H9 (cell line): ENCODE data around the gene C20orf173. TPM values are rescaled to one million over a fixed set of nuclear protein-coding genes. Genes with fewer than 3 reads are reported as not detected.

Experiments used
- DNase-seq: peaks from one replicate; pipeline ENCODE4 v3.0.0-alpha.2; 2017
- H2AFZ ChIP-seq: one replicate; pipeline ENCODE4 v1.6.1; 2013; ENCODE audit warnings: mild to moderate bottlenecking, low read length, control low read depth, moderate library complexity
- H2AK5ac ChIP-seq: 2 replicates; pipeline ENCODE4 v1.6.1; 2013; ENCODE audit warnings: low read length, control low read depth, mixed read lengths; ENCODE audit not compliant: insufficient read length
- H2BK120ac ChIP-seq: one replicate; pipeline ENCODE4 v1.6.1; 2013; ENCODE audit warnings: low read depth, mild to moderate bottlenecking, low read length, control low read depth, inconsistent platforms; ENCODE audit not compliant: poor library complexity, severe bottlenecking
- H2BK12ac ChIP-seq: 2 replicates; pipeline ENCODE4 v1.6.1; 2013; ENCODE audit warnings: low read length, control low read depth, mixed read lengths, low read depth; ENCODE audit not compliant: insufficient read length
- H2BK15ac ChIP-seq: 2 replicates; pipeline ENCODE4 v1.6.1; 2013; ENCODE audit warnings: low read depth, low read length, control low read depth
- H2BK20ac ChIP-seq: one replicate; pipeline ENCODE4 v1.6.1; 2013; ENCODE audit warnings: low read depth, mild to moderate bottlenecking, low read length, control low read depth, inconsistent platforms; ENCODE audit not compliant: poor library complexity, severe bottlenecking
- H2BK5ac ChIP-seq: 2 replicates; pipeline ENCODE4 v1.6.1; 2013; ENCODE audit warnings: low read length, control low read depth, mixed read lengths; ENCODE audit not compliant: insufficient read length
- H3K14ac ChIP-seq: 2 replicates; pipeline ENCODE4 v1.6.1; 2013; ENCODE audit warnings: low read length, control low read depth; ENCODE audit not compliant: insufficient read depth
- H3K18ac ChIP-seq: 2 replicates; pipeline ENCODE4 v1.6.1; 2013; ENCODE audit warnings: low read depth, mild to moderate bottlenecking, mixed read lengths, low read length, control low read depth; ENCODE audit not compliant: insufficient read length
- H3K23ac ChIP-seq: 2 replicates; pipeline ENCODE4 v1.6.1; 2013; ENCODE audit warnings: low read length, control low read depth, mixed read lengths, low read depth; ENCODE audit not compliant: insufficient read length
- H3K23me2 ChIP-seq: 2 replicates; pipeline ENCODE4 v1.6.1; 2013; ENCODE audit warnings: low read depth, mild to moderate bottlenecking, mixed read lengths, low read length, control low read depth; ENCODE audit not compliant: insufficient read length, poor library complexity, severe bottlenecking
- H3K27ac ChIP-seq: 2 replicates; pipeline ENCODE4 v1.5.1; 2013; ENCODE audit warnings: low read length, control low read depth, mixed read lengths, low read depth; ENCODE audit not compliant: insufficient read length
- H3K27me3 ChIP-seq: 2 replicates; pipeline ENCODE4 v1.6.1; 2013; ENCODE audit warnings: low read length, control low read depth, inconsistent platforms; ENCODE audit not compliant: insufficient read depth
- H3K4ac ChIP-seq: 2 replicates; pipeline ENCODE4 v1.6.1; 2013; ENCODE audit warnings: low read depth, mild to moderate bottlenecking, control low read depth, inconsistent platforms, low read length, moderate library complexity
- H3K4me1 ChIP-seq: 2 replicates; pipeline ENCODE4 v1.6.1; 2013; ENCODE audit warnings: low read length, control low read depth, inconsistent platforms; ENCODE audit not compliant: insufficient read depth
- H3K4me2 ChIP-seq: 2 replicates; pipeline ENCODE4 v1.6.1; 2013; ENCODE audit warnings: low read length, control low read depth, mixed read lengths; ENCODE audit not compliant: insufficient read length, insufficient read depth
- H3K56ac ChIP-seq: 2 replicates; pipeline ENCODE4 v1.6.1; 2013; ENCODE audit warnings: low read depth, mild to moderate bottlenecking, mixed read lengths, low read length, control low read depth; ENCODE audit not compliant: insufficient read length
- H3K79me1 ChIP-seq: 2 replicates; pipeline ENCODE4 v1.6.1; 2013; ENCODE audit warnings: low read depth, mild to moderate bottlenecking, moderate library complexity, low read length, control low read depth, inconsistent platforms; ENCODE audit not compliant: insufficient read depth, poor library complexity, severe bottlenecking
- H3K79me2 ChIP-seq: 2 replicates; pipeline ENCODE4 v1.6.1; 2013; ENCODE audit warnings: low read length, control low read depth, inconsistent platforms; ENCODE audit not compliant: insufficient read depth
- H3K9ac ChIP-seq: 2 replicates; pipeline ENCODE4 v1.6.1; 2013; ENCODE audit warnings: low read length, control low read depth, mixed read lengths; ENCODE audit not compliant: insufficient read length; ENCODE audit errors: extremely low read depth
- H3K9me3 ChIP-seq: one replicate; pipeline ENCODE4 v1.6.1; 2013; ENCODE audit warnings: low read depth, low read length, inconsistent platforms; ENCODE audit not compliant: control insufficient read depth
- H3T11ph ChIP-seq: one replicate; pipeline ENCODE4 v1.6.1; 2013; ENCODE audit warnings: mild to moderate bottlenecking, low read length, control low read depth, inconsistent platforms
- H4K20me1 ChIP-seq: one replicate; pipeline ENCODE4 v1.6.1; 2013; ENCODE audit not compliant: control insufficient read depth, insufficient read length, insufficient read depth
- H4K5ac ChIP-seq: 2 replicates; pipeline ENCODE4 v1.6.1; 2013; ENCODE audit warnings: low read depth, mild to moderate bottlenecking, mixed read lengths, low read length, control low read depth; ENCODE audit not compliant: insufficient read length
- H4K8ac ChIP-seq: replicated peaks from 2 replicates; pipeline ENCODE4 v1.6.1; 2013; ENCODE audit warnings: low read length, control low read depth, mixed read lengths, low read depth; ENCODE audit not compliant: insufficient read length
- H4K91ac ChIP-seq: 2 replicates; pipeline ENCODE4 v1.6.1; 2013; ENCODE audit warnings: low read depth, mild to moderate bottlenecking, moderate library complexity, mixed read lengths, low read length, control low read depth; ENCODE audit not compliant: insufficient read length
- H3K27ac Mint-ChIP-seq, 3 experiments: 2 replicates in 2 of 3; 3 replicates in 1 of 3; pipeline ENCODE4 v1.8.0; 2020 to 2021; ENCODE audit warnings: mixed read lengths in 3 of 3, mild to moderate bottlenecking in 1 of 3, moderate library complexity in 1 of 3
- H3K27me3 Mint-ChIP-seq: 2 replicates; pipeline ENCODE4 v1.8.0; 2021; ENCODE audit warnings: low read depth, mild to moderate bottlenecking, moderate library complexity, mixed read lengths
- H3K36me3 Mint-ChIP-seq, 3 experiments: 2 replicates in 2 of 3; 3 replicates in 1 of 3; pipeline ENCODE4 v1.8.0; 2020 to 2021; ENCODE audit warnings: low read depth in 3 of 3, mixed read lengths in 3 of 3; ENCODE audit not compliant: insufficient read depth in 1 of 3
- H3K4me1 Mint-ChIP-seq, 2 experiments: 2 replicates each; pipeline ENCODE4 v1.8.0; 2020; ENCODE audit warnings: mixed read lengths in 2 of 2
- H3K4me3 Mint-ChIP-seq, 2 experiments: 2 replicates in 1 of 2; 3 replicates in 1 of 2; pipeline ENCODE4 v1.8.0; 2020 to 2021; ENCODE audit warnings: mild to moderate bottlenecking in 2 of 2, mixed read lengths in 2 of 2, moderate library complexity in 1 of 2
- H3K9me3 Mint-ChIP-seq, 2 experiments: 2 replicates in 1 of 2; 3 replicates in 1 of 2; pipeline ENCODE4 v1.8.0; 2020; ENCODE audit warnings: mild to moderate bottlenecking in 2 of 2, mixed read lengths in 2 of 2, moderate library complexity in 1 of 2
- CTCF ChIP-seq: fragments of 200-600 bp; sonication (generic); conservative IDR thresholded peaks from 3 replicates; pipeline ENCODE4 v1.8.0; 2021; ENCODE audit warnings: antibody characterized with exemption, mild to moderate bottlenecking
- WGBS: extraction: QIAGEN DNeasy Blood & Tissue Kit; methylation state at CpG from one replicate; pipeline ENCODE4 v1.1.7; 2013; ENCODE audit warnings: missing lambda C conversion rate, low lambda C conversion rate, mixed read lengths; ENCODE audit not compliant: insufficient read length; ENCODE audit errors: extremely low coverage; 5-methylcytosine and 5-hydroxymethylcytosine counted together
- total RNA-seq: library from RNA; stranded (reverse); gene quantifications from 2 replicates; pipeline ENCODE4 v1.2.1, GENCODE V29; 2021

C20orf173 gene
- total RNA-seq, 1 experiment from 2014 or later, result not detected

GRCh38 chr20:35551503-35551902 lies 22.1 kb upstream of the C20orf173 start:
- H3K9me3 Mint-ChIP-seq, result no peaks in the 10 kb centered on the region
- H3K36me3 Mint-ChIP-seq, result peaks cover 13 to 35% (median 34%) of the 10 kb centered on the region in 3 experiments
- no peak overlapping the region for H3K14ac ChIP-seq
- no peak overlapping the region for H2BK15ac ChIP-seq
- no peak overlapping the region for H2BK5ac ChIP-seq
- no peak overlapping the region for H3K4ac ChIP-seq
- no peak overlapping the region for H2BK120ac ChIP-seq
- H2BK12ac ChIP-seq, result no peak overlapping the region
- H3K27me3 ChIP-seq, result no peaks in the 10 kb centered on the region
- no peaks in the 10 kb centered on the region for H3K4me1 Mint-ChIP-seq
- no peak overlapping the region for H3K9ac ChIP-seq
- no peaks in the 10 kb centered on the region for H3K9me3 ChIP-seq
- TF ChIP-seq CTCF, result no peak
- H3K56ac ChIP-seq, result no peak overlapping the region
- no peak overlapping the region for H4K8ac ChIP-seq
- no peak overlapping the region for H3K23ac ChIP-seq
- H3K27ac ChIP-seq, result no peak overlapping the region
- H3K79me2 ChIP-seq, result no peaks in the 10 kb centered on the region
- H3K27me3 Mint-ChIP-seq, result no peaks in the 10 kb centered on the region
- no peak overlapping the region for H3K4me2 ChIP-seq
- no peak overlapping the region for H2BK20ac ChIP-seq
- H4K91ac ChIP-seq, result no peak overlapping the region
- H2AFZ ChIP-seq, result no peak overlapping the region
- no peak for DNase-seq
- no peak overlapping the region for H3K27ac Mint-ChIP-seq
- no peaks in the 10 kb centered on the region for H3K79me1 ChIP-seq
- no peaks in the 10 kb centered on the region for H3K23me2 ChIP-seq
- H3K4me3 Mint-ChIP-seq, result no peak overlapping the region
- no peak overlapping the region for H3K18ac ChIP-seq
- WGBS, result no CpG with 5 or more reads among the region's 4 CpGs
- no peak overlapping the region for H3T11ph ChIP-seq
- H3K4me1 ChIP-seq, result no peaks in the 10 kb centered on the region
- no peak overlapping the region for H4K5ac ChIP-seq
- H4K20me1 ChIP-seq, result no peaks in the 10 kb centered on the region
- no peak overlapping the region for H2AK5ac ChIP-seq
